ENCODE results near the gene CLTA.
"Not testable (repeated sequence)": the region's sequence is repeated elsewhere in the genome, so short reads cannot be mapped to it uniquely, and the experiment has no call there.

The CLTA gene

GRCh38 chr9:36180243-36180642 is 10.5 kb upstream of the CLTA start:
- in situ Hi-C loops (cut with MboI; ENCODE audit: low sequenced_read_pairs): not testable (repeated sequence)

GRCh38 chr9:36187414-36187813 is 3.3 kb upstream of the CLTA start:
- in situ Hi-C loops (cut with MboI; ENCODE audit: low sequenced_read_pairs): no loop called here

GRCh38 chr9:36188212-36188611 is 2.5 kb upstream of the CLTA start:
- in situ Hi-C loops (cut with MboI; ENCODE audit: low sequenced_read_pairs): no loop called here

GRCh38 chr9:36189976-36190375 is 745 bp upstream of the CLTA start:
- in situ Hi-C loops (cut with MboI; ENCODE audit: low sequenced_read_pairs): no loop called here

- in situ Hi-C loops (cut with MboI; ENCODE audit: low sequenced_read_pairs): no loop called here
Measured at GRCh38 chr9:36191290-36191645, 547 bp downstream of the CLTA start.

GRCh38 chr9:36191686-36192085 is 965 bp downstream of the CLTA start:
- in situ Hi-C loops (cut with MboI; ENCODE audit: low sequenced_read_pairs): no loop called here

GRCh38 chr9:36192196-36192595 is 1.5 kb downstream of the CLTA start:
- in situ Hi-C loops (cut with MboI; ENCODE audit: low sequenced_read_pairs): no loop called here

- in situ Hi-C loops (cut with MboI; ENCODE audit: low sequenced_read_pairs): no loop called here
Measured at GRCh38 chr9:36193023-36193422, 2.3 kb downstream of the CLTA start.

- in situ Hi-C loops (cut with MboI; ENCODE audit: low sequenced_read_pairs): no loop called here
Measured at GRCh38 chr9:36194326-36195000, 3.7 kb downstream of the CLTA start.

- in situ Hi-C loops (cut with MboI; ENCODE audit: low sequenced_read_pairs): no loop called here
Measured at GRCh38 chr9:36204906-36205547, 14.3 kb downstream of the CLTA start.

- in situ Hi-C loops (cut with MboI; ENCODE audit: low sequenced_read_pairs): no loop called here
Measured at GRCh38 chr9:36207016-36207415, 16.3 kb downstream of the CLTA start.

- in situ Hi-C loops (cut with MboI; ENCODE audit: low sequenced_read_pairs): no loop called here
Measured at GRCh38 chr9:36207546-36208012, 16.9 kb downstream of the CLTA start.

- in situ Hi-C loops (cut with MboI; ENCODE audit: low sequenced_read_pairs): no loop called here
Measured at GRCh38 chr9:36208521-36209253, 18.0 kb downstream of the CLTA start.

- in situ Hi-C loops (cut with MboI; ENCODE audit: low sequenced_read_pairs): no loop called here
Measured at GRCh38 chr9:36210722-36211121, 20.0 kb downstream of the CLTA start.

- in situ Hi-C loops (cut with MboI; ENCODE audit: low sequenced_read_pairs): no loop called here
Measured at GRCh38 chr9:36211510-36211909, 20.8 kb downstream of the CLTA start.

- in situ Hi-C loops (cut with MboI; ENCODE audit: low sequenced_read_pairs): no loop called here
Measured at GRCh38 chr9:36213387-36213786, 22.7 kb downstream of the CLTA start.

GRCh38 chr9:36213989-36214388 is 23.3 kb downstream of the CLTA start:
- in situ Hi-C loops (cut with MboI; ENCODE audit: low sequenced_read_pairs): no loop called here

- in situ Hi-C loops (cut with MboI; ENCODE audit: low sequenced_read_pairs): no loop called here
Measured at GRCh38 chr9:36214571-36214970, 23.9 kb downstream of the CLTA start.

GRCh38 chr9:36217256-36217968 is 26.7 kb downstream of the CLTA start:
- in situ Hi-C loops (cut with MboI; ENCODE audit: low sequenced_read_pairs): no loop called here

GRCh38 chr9:36218011-36218410 is 27.3 kb downstream of the CLTA start:
- in situ Hi-C loops (cut with MboI; ENCODE audit: low sequenced_read_pairs): no loop called here

- in situ Hi-C loops (cut with MboI; ENCODE audit: low sequenced_read_pairs): no loop called here
Measured at GRCh38 chr9:36218411-36218901, 27.7 kb downstream of the CLTA start.
